GM12878 (cell line): ENCODE measurements around the gene NME8. TPM values are rescaled to one million over a fixed set of nuclear protein-coding genes. Genes with fewer than 3 reads are reported as not detected.

ENCODE experiments used
- BRCA1 ChIP-seq: IDR thresholded peaks from 2 replicates; pipeline ENCODE4 v1.6.1; 2011; ENCODE audit warnings: low read depth, low read length, improper control_type of control experiment
- CREB1 ChIP-seq: IDR thresholded peaks from 2 replicates; pipeline ENCODE4 v1.6.1; 2012; ENCODE audit warnings: low read depth, mild to moderate bottlenecking, inconsistent platforms
- ESRRA ChIP-seq: IDR thresholded peaks from 2 replicates; pipeline ENCODE4 v1.6.1; 2012; ENCODE audit warnings: mild to moderate bottlenecking, low read length, improper control_type of control experiment
- FOS ChIP-seq: IDR thresholded peaks from 3 replicates; pipeline ENCODE4 v1.6.1; 2011; ENCODE audit warnings: borderline replicate concordance; ENCODE audit not compliant: insufficient read length; ENCODE audit errors: extremely low read depth
- KAT2A ChIP-seq: conservative IDR thresholded peaks from 2 replicates; pipeline ENCODE4 v1.6.1; 2011; ENCODE audit warnings: low read depth, low read length; ENCODE audit not compliant: control insufficient read depth
- MEF2B ChIP-seq: fragments of 450-650 bp; IDR thresholded peaks from 2 replicates; pipeline ENCODE4 v1.6.1; 2018; ENCODE audit warnings: mild to moderate bottlenecking, moderate library complexity; ENCODE audit not compliant: partially characterized antibody, poor library complexity, severe bottlenecking
- MYB ChIP-seq: fragments of 150-350 bp; IDR thresholded peaks from 2 replicates; pipeline ENCODE4 v1.6.1; 2014; ENCODE audit warnings: mild to moderate bottlenecking, low read depth, low read length, borderline replicate concordance
- NR2C1 ChIP-seq: fragments of 450-650 bp; IDR thresholded peaks from 2 replicates; pipeline ENCODE4 v1.6.1; 2017; ENCODE audit warnings: antibody characterized with exemption, mild to moderate bottlenecking, moderate library complexity
- POLR2A ChIP-seq: IDR thresholded peaks from 2 replicates; pipeline ENCODE4 v1.6.1; 2011; ENCODE audit warnings: low read depth, mild to moderate bottlenecking, low read length
- RB1 ChIP-seq: fragments of 450-650 bp; formaldehyde crosslinking; IDR thresholded peaks from 2 replicates; pipeline ENCODE4 v1.6.1; 2017; ENCODE audit warnings: mild to moderate bottlenecking, borderline replicate concordance
- RCOR1 ChIP-seq: conservative IDR thresholded peaks from 2 replicates; pipeline ENCODE4 v1.6.1; 2012; ENCODE audit warnings: low read depth, low read length, improper control_type of control experiment
- RELA ChIP-seq: fragments of 450-650 bp; IDR thresholded peaks from 2 replicates; pipeline ENCODE4 v1.8.0; 2014; ENCODE audit warnings: borderline replicate concordance; ENCODE audit not compliant: partially characterized antibody
- RUNX3 ChIP-seq: IDR thresholded peaks from 2 replicates; pipeline ENCODE4 v1.6.1; 2012; ENCODE audit warnings: low read length, inconsistent platforms
- SIX5 ChIP-seq: IDR thresholded peaks from 2 replicates; pipeline ENCODE4 v1.6.1; 2011; ENCODE audit warnings: mild to moderate bottlenecking, low read depth, low read length, moderate library complexity; ENCODE audit not compliant: severe bottlenecking
- SP1 ChIP-seq: IDR thresholded peaks from one replicate; pipeline ENCODE4 v1.6.1; 2011; ENCODE audit warnings: low read depth, low read length
- SREBF1 ChIP-seq: IDR thresholded peaks from 2 replicates; pipeline ENCODE4 v1.6.1; 2012; ENCODE audit warnings: mild to moderate bottlenecking, low read length
- SRF ChIP-seq, 2 experiments: IDR thresholded peaks; 2 replicates each; pipeline ENCODE4 v1.6.1; 2011; ENCODE audit warnings: low read depth in 2 of 2, low read length in 2 of 2, mild to moderate bottlenecking in 1 of 2, moderate library complexity in 1 of 2
- STAT1 ChIP-seq: fragments of 450-650 bp; conservative IDR thresholded peaks from 2 replicates; pipeline ENCODE4 v1.6.1; 2014; ENCODE audit warnings: antibody characterized with exemption, mild to moderate bottlenecking
- STAT3 ChIP-seq: IDR thresholded peaks from 2 replicates; pipeline ENCODE4 v1.6.1; 2011; ENCODE audit warnings: low read depth, low read length, improper control_type of control experiment
- TBL1XR1 ChIP-seq: IDR thresholded peaks from 2 replicates; pipeline ENCODE4 v1.6.1; 2012; ENCODE audit warnings: low read depth, low read length, improper control_type of control experiment
- TCF3 ChIP-seq: IDR thresholded peaks from 2 replicates; pipeline ENCODE4 v1.6.1; 2012; ENCODE audit warnings: low read depth, mild to moderate bottlenecking, low read length, borderline replicate concordance; ENCODE audit not compliant: insufficient read depth
- TCF7 ChIP-seq: IDR thresholded peaks from 2 replicates; pipeline ENCODE4 v1.6.1; 2014; ENCODE audit warnings: antibody characterized with exemption, borderline replicate concordance
- ZNF24 ChIP-seq: fragments of 450-650 bp; IDR thresholded peaks from 2 replicates; pipeline ENCODE4 v1.6.1; 2017; ENCODE audit warnings: antibody characterized with exemption, mild to moderate bottlenecking
- polyA plus RNA-seq, 11 experiments: library from polyadenylated mRNA; depleted of rRNA in 4 of 11; unstranded in 6 of 11; stranded (reverse) in 5 of 11; fragments of >200 nt; fragmentation: Nextera tagmentation in 4 of 11; fragmentation: Illumina TruSeq in 1 of 11; extraction: Ambion mirVana in 4 of 11; extraction: Trizol in 1 of 11; gene quantifications; 1 replicate in 1 of 11; 2 replicates in 10 of 11; pipeline versions ENCODE4 v1.2.1 to v1.2.3, GENCODE V29; 2011 to 2016; ENCODE audit warnings: inconsistent platforms in 2 of 11, missing spikeins in 2 of 11, low read depth in 1 of 11
- total RNA-seq, 4 experiments: library from RNA; depleted of rRNA in 3 of 4; stranded (reverse); fragments of >200 nt in 3 of 4; fragmentation: Illumina TruSeq in 1 of 4; extraction: Trizol in 1 of 4; gene quantifications; 2 replicates each; pipeline versions ENCODE4 v1.2.1 to v1.2.3, GENCODE V29; 2013 to 2021
- TF ChIP-seq, protein P1 (sequence below), 3 experiments: IDR thresholded peaks in 2 of 3; conservative IDR thresholded peaks in 1 of 3; 2 replicates each; pipeline ENCODE4 v1.5.1; 2011; ENCODE audit warnings: low read depth in 3 of 3, low read length in 3 of 3, mild to moderate bottlenecking in 3 of 3, control low read depth in 2 of 3, moderate library complexity in 2 of 3, inconsistent platforms in 1 of 3, mixed read lengths in 1 of 3; ENCODE audit not compliant: control insufficient read depth in 2 of 3, insufficient read depth in 1 of 3; ENCODE audit errors: extremely low read depth in 1 of 3
- TF ChIP-seq, protein P2 (sequence below): fragments of 450-650 bp; formaldehyde crosslinking; IDR thresholded peaks from 2 replicates; pipeline ENCODE4 v1.4.0; 2020; ENCODE audit warnings: mild to moderate bottlenecking, moderate library complexity

The NME8 gene
- total and polyA plus RNA-seq, 10 of the 15 experiments (the other 5 are each of a cell fraction or from before 2014, with no cell fraction given): 0.03 to 3.5 (median 0.52) TPM; not detected in 2

DNA sequence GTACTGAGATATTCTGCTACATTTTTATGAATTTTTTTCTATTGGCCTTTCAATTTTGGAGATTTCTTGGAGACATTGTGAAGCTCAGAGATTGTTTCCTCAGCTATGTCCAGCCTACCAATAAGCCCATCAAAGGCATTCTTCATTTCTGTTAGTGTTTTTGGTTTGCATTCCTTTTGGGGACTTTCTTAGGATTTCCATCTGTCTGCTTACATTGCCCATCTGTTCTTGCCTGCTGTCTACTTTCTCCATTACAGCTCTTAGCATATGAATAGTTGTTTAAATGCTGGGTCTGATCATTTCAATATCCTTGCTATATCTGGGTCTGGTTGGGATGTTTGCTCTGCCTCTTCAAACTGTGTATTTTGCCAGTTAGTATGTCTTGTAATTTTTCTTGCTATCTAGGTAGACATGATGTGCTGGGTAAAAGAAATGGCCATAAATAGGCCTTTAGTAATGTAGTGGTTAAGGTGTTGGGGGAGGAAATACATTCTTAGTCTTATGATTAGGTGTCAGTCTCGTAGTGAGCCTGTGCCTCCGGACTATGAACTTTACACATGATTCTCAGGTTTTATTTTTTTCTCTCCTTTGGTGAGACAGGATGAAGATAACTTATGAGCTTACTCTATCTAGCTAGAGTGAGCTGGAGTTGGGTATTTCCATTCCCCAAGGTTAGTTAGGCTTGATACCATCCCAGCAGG lies 32.6 kb upstream of the NME8 start (continued):
- TF ChIP-seq SP1 (peak; percentile 58), RB1 (no peak), BRCA1 (no peak), POLR2A (no peak), NR2C1 (no peak), STAT3 (no peak), SRF (IDR thresholded peaks at IDR 0.05; ENCODE audit: low read depth in 2 of 2, low read length in 2 of 2) (0 out of 4 replicates have a peak, but pooled peaks of 1 of the 2 experiments have one; percentile 55), RELA (no peak), MYB (no peak), STAT1 (no peak), SIX5 (no peak), CREB1 (peak; percentile 42; the same call in 1 of the 2 replicates), SREBF1 (no peak), RUNX3 (peak; percentile 88), FOS (no peak), TBL1XR1 (0 out of 2 replicates have a peak, but pooled peaks have one; percentile 27), TCF7 (no peak), RCOR1 (0 out of 2 replicates have a peak, but pooled peaks have one; percentile 28), TCF3 (no peak), MEF2B (peak; percentile 98), ZNF24 (0 out of 2 replicates have a peak, but pooled peaks have one; percentile 22), ESRRA (no peak), KAT2A (no peak)
- TF ChIP-seq, protein P1, sequence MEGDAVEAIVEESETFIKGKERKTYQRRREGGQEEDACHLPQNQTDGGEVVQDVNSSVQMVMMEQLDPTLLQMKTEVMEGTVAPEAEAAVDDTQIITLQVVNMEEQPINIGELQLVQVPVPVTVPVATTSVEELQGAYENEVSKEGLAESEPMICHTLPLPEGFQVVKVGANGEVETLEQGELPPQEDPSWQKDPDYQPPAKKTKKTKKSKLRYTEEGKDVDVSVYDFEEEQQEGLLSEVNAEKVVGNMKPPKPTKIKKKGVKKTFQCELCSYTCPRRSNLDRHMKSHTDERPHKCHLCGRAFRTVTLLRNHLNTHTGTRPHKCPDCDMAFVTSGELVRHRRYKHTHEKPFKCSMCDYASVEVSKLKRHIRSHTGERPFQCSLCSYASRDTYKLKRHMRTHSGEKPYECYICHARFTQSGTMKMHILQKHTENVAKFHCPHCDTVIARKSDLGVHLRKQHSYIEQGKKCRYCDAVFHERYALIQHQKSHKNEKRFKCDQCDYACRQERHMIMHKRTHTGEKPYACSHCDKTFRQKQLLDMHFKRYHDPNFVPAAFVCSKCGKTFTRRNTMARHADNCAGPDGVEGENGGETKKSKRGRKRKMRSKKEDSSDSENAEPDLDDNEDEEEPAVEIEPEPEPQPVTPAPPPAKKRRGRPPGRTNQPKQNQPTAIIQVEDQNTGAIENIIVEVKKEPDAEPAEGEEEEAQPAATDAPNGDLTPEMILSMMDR (IDR thresholded peaks at IDR 0.05 in 2 of 3, conservative IDR thresholded peaks at IDR 0.05 in 1 of 3; ENCODE audit: control insufficient read depth in 2 of 3, extremely low read depth in 1 of 3, insufficient read depth in 1 of 3, low read depth in 3 of 3, low read length in 3 of 3): no peak
- TF ChIP-seq, protein P2, sequence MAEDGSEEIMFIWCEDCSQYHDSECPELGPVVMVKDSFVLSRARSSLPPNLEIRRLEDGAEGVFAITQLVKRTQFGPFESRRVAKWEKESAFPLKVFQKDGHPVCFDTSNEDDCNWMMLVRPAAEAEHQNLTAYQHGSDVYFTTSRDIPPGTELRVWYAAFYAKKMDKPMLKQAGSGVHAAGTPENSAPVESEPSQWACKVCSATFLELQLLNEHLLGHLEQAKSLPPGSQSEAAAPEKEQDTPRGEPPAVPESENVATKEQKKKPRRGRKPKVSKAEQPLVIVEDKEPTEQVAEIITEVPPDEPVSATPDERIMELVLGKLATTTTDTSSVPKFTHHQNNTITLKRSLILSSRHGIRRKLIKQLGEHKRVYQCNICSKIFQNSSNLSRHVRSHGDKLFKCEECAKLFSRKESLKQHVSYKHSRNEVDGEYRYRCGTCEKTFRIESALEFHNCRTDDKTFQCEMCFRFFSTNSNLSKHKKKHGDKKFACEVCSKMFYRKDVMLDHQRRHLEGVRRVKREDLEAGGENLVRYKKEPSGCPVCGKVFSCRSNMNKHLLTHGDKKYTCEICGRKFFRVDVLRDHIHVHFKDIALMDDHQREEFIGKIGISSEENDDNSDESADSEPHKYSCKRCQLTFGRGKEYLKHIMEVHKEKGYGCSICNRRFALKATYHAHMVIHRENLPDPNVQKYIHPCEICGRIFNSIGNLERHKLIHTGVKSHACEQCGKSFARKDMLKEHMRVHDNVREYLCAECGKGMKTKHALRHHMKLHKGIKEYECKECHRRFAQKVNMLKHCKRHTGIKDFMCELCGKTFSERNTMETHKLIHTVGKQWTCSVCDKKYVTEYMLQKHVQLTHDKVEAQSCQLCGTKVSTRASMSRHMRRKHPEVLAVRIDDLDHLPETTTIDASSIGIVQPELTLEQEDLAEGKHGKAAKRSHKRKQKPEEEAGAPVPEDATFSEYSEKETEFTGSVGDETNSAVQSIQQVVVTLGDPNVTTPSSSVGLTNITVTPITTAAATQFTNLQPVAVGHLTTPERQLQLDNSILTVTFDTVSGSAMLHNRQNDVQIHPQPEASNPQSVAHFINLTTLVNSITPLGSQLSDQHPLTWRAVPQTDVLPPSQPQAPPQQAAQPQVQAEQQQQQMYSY: no peak
